Muscle layer of colon (tissue), 2 donors: ENCODE measurements around the gene OR2T2.
"Not testable (repeated sequence)": the region's sequence is repeated elsewhere in the genome, so short reads cannot be mapped to it uniquely, and the experiment has no call there.

Source experiments
- H3K27ac ChIP-seq: one replicate; pipeline ENCODE4 v1.7.0; 2013; ENCODE audit warnings: low read depth, mild to moderate bottlenecking, low read length, moderate library complexity
- H3K27me3 ChIP-seq, 2 donors: one replicate each; pipeline ENCODE4 v1.7.0; 2013; ENCODE audit warnings: low read length in 2 of 2, mild to moderate bottlenecking in 2 of 2; ENCODE audit not compliant: insufficient read depth in 2 of 2, control insufficient read depth in 1 of 2
- H3K36me3 ChIP-seq: one replicate; pipeline ENCODE4 v1.7.0; 2013; ENCODE audit warnings: mild to moderate bottlenecking, low read length; ENCODE audit not compliant: insufficient read depth
- H3K4me1 ChIP-seq: one replicate; pipeline ENCODE4 v1.7.0; 2013; ENCODE audit warnings: mild to moderate bottlenecking, low read length; ENCODE audit not compliant: insufficient read depth
- H3K4me3 ChIP-seq, 2 donors: one replicate each; pipeline ENCODE4 v1.7.0; 2013; ENCODE audit warnings: low read length in 2 of 2, low read depth in 1 of 2, mild to moderate bottlenecking in 1 of 2, moderate library complexity in 1 of 2
- H3K9ac ChIP-seq: one replicate; pipeline ENCODE4 v1.7.0; 2013; ENCODE audit warnings: low read length
- H3K9me3 ChIP-seq: one replicate; pipeline ENCODE4 v1.7.0; 2013; ENCODE audit warnings: mild to moderate bottlenecking, low read length
- donor health status: abdominal sarcoma.
- donor health status: Adenocarcinoma of cecum.

Gene OR2T2

GRCh38 chr1:248433811-248434415 lies 11.5 kb upstream of the OR2T2 start:
- H3K27ac ChIP-seq, H3K4me3 ChIP-seq, H3K27me3 ChIP-seq, H3K36me3 ChIP-seq, H3K4me1 ChIP-seq, H3K9ac ChIP-seq, H3K9me3 ChIP-seq: not testable (repeated sequence)

GRCh38 chr1:248434913-248435312 lies 10.5 kb upstream of the OR2T2 start:
- not testable (repeated sequence) for H3K27ac ChIP-seq, H3K9me3 ChIP-seq, H3K9ac ChIP-seq, H3K4me3 ChIP-seq, H3K4me1 ChIP-seq, H3K36me3 ChIP-seq, H3K27me3 ChIP-seq

- H3K27ac ChIP-seq, H3K9ac ChIP-seq, H3K9me3 ChIP-seq, H3K27me3 ChIP-seq, H3K36me3 ChIP-seq, H3K4me3 ChIP-seq, H3K4me1 ChIP-seq: not testable (repeated sequence)
These were observed 9.1 kb upstream of the OR2T2 start for GRCh38 chr1:248436303-248436702.

GRCh38 chr1:248438668-248439067 lies 6.8 kb upstream of the OR2T2 start:
- H3K9ac ChIP-seq, H3K9me3 ChIP-seq, H3K36me3 ChIP-seq, H3K4me3 ChIP-seq, H3K27ac ChIP-seq, H3K27me3 ChIP-seq, H3K4me1 ChIP-seq: not testable (repeated sequence)

- H3K27me3 ChIP-seq, H3K9ac ChIP-seq, H3K9me3 ChIP-seq, H3K27ac ChIP-seq, H3K4me3 ChIP-seq, H3K4me1 ChIP-seq, H3K36me3 ChIP-seq: not testable (repeated sequence)
These were observed 6.2 kb upstream of the OR2T2 start for GRCh38 chr1:248439283-248439682.

- H3K4me1 ChIP-seq, H3K9me3 ChIP-seq, H3K36me3 ChIP-seq, H3K4me3 ChIP-seq, H3K27me3 ChIP-seq, H3K9ac ChIP-seq, H3K27ac ChIP-seq: not testable (repeated sequence)
These were observed 2.7 kb upstream of the OR2T2 start for GRCh38 chr1:248442500-248443277.

- not testable (repeated sequence) for H3K4me1 ChIP-seq, H3K36me3 ChIP-seq, H3K27me3 ChIP-seq, H3K27ac ChIP-seq, H3K4me3 ChIP-seq, H3K9me3 ChIP-seq, H3K9ac ChIP-seq
These were observed 834 bp upstream of the OR2T2 start for GRCh38 chr1:248444603-248445002.

GRCh38 chr1:248448409-248449074 lies 3.1 kb downstream of the OR2T2 start:
- not testable (repeated sequence) for H3K27me3 ChIP-seq, H3K36me3 ChIP-seq, H3K4me1 ChIP-seq, H3K27ac ChIP-seq, H3K4me3 ChIP-seq, H3K9me3 ChIP-seq, H3K9ac ChIP-seq

- not testable (repeated sequence) for H3K9me3 ChIP-seq, H3K27me3 ChIP-seq, H3K9ac ChIP-seq, H3K4me1 ChIP-seq, H3K36me3 ChIP-seq, H3K4me3 ChIP-seq, H3K27ac ChIP-seq
These were observed 4.5 kb downstream of the OR2T2 start for GRCh38 chr1:248449821-248450465.

GRCh38 chr1:248450466-248451145 lies 5.2 kb downstream of the OR2T2 start:
- H3K4me3 ChIP-seq, H3K9me3 ChIP-seq, H3K27me3 ChIP-seq, H3K36me3 ChIP-seq, H3K9ac ChIP-seq, H3K27ac ChIP-seq, H3K4me1 ChIP-seq: not testable (repeated sequence)

GRCh38 chr1:248453619-248454018 lies 8.2 kb downstream of the OR2T2 start:
- not testable (repeated sequence) for H3K27me3 ChIP-seq, H3K4me1 ChIP-seq, H3K9ac ChIP-seq, H3K27ac ChIP-seq, H3K36me3 ChIP-seq, H3K4me3 ChIP-seq, H3K9me3 ChIP-seq
